GM12864 (cell line): ENCODE measurements around the gene BPIFB3.
"Not testable (repeated sequence)": the region's sequence is repeated elsewhere in the genome, so short reads cannot be mapped to it uniquely, and the experiment has no call there.

Experiments used
- DNase-seq: peaks from one replicate; pipeline ENCODE4 v3.0.0-alpha.2; 2011; ENCODE audit warnings: low read depth
- H3K4me3 ChIP-seq: 2 replicates; pipeline ENCODE4 v1.5.1; 2011; ENCODE audit warnings: mild to moderate bottlenecking, low read depth, low read length, control low read depth
- CTCF ChIP-seq: IDR thresholded peaks from 2 replicates; pipeline ENCODE4 v1.5.1; 2011; ENCODE audit warnings: low read depth, mild to moderate bottlenecking, moderate library complexity, low read length, control low read depth, inconsistent platforms; ENCODE audit errors: missing control alignments

The BPIFB3 gene

GRCh38 chr20:33111306-33111705, 57.6 kb downstream of the BPIFB3 start:
- no peak overlapping the region for H3K4me3 ChIP-seq
- DNase-seq, result no peak
- TF ChIP-seq CTCF, result no peak

DNA sequence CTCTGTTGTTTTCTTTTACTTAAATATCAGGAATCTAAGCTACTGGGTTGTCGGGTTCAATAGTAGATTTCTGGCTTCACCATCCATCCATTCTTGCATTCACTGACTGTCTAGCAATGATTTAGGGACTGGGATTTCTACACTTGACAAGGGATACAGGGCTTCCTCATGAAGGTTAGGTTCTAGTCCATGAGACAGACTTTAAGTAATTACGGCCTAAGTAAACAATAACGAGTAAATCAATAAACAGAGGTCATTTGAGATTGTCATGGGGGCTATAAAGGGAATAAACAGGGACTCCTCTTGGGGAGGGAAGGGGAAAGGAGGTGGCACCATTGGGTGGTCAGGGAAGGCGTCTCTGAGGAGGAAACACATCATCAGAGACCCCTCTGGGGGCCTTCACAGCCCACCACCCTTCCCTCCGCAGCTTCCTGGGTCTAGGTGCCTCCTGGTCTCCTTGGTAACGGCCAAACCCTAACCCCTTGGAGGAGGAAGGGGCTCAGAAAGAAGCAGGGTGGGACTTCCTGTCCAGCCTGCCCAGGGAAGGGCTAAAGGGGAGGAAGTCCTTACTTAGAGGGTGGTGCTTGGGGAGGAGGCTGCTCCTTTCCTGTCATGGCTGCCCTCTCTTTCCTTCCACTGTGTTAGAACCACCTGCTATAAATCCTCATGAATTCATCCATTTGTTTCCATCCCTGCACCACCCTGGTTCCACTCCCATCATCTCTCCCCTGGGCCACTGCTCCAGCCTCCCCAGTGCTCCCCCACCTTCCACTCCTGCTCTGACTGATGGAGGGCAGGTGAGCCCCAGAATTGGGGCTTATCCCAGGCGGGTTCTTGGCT, 59.1 kb downstream of the BPIFB3 start:
- TF ChIP-seq CTCF, result no peak
- no peak overlapping the region for H3K4me3 ChIP-seq
- no peak for DNase-seq

- DNase-seq, result no peak
- no peak for TF ChIP-seq CTCF
- H3K4me3 ChIP-seq, result no peak overlapping the region
Observed at GRCh38 chr20:33113387-33113908, 59.7 kb downstream of the BPIFB3 start.

DNA sequence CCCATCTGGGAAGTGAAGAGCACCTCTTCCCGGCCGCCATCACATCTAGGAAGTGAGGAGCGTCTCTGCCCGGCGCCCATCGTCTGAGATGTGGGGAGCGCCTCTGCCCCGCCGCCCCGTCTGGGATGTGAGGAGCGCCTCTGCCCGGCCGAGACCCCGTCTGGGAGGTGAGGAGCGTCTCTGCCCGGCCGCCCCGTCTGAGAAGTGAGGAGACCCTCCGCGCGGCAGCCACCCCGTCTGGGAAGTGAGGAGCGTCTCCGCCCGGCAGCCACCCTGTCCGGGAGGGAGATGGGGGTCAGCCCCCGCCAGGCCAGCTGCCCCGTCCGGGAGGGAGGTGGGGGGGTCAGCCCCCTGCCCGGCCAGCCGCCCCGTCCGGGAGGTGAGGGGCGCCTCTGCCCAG, 61.8 kb downstream of the BPIFB3 start:
- DNase-seq, H3K4me3 ChIP-seq: not testable (repeated sequence)

DNA sequence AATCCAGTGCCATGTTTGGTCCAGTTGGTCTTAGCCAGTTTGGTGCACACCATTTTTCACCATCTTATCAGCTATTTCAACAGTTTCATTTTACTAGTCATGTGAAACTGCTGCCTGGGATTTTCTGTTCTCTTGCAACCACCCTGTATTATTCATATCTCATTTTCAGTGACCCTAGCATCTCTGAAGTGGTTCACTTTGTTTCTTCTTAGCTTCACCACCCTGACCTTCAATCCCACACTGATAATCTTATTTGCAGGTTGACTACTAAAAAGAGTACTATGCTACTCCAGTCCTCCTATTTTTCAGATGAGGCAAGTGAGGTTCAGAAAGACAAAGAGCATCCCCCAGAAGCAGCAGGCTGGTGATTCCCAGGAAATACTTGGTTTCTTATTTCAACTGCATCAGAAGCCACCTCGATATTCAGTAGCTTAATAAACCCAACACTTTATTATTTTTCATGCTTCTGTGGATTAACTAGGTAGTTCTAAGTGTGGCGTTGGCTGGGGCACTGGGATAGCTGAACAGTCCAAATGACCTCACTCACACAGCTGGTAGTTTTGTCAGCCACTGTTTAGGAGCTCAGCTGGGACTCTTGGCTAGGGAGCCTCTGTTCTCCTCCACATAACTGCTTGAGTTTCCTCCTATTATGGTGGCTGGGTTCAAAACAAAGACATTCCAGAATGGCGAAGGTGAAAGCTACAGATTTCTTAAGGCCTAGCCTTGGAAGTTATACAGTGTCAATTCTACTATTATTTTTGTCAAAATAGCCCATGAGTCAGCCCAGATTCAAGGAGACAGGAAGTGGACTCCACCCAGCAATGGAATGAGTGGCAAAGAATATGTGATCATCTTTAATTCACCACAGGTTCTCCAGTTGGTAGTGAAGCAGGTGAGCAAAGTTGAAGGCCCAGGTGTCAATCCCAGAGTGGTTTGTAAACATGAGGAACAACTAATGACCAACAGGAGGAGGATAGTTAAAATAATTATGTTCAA, 66.3 kb downstream of the BPIFB3 start:
- H3K4me3 ChIP-seq, result no peak overlapping the region
- no peak for TF ChIP-seq CTCF
- peak; percentile 10 for DNase-seq

- no peak overlapping the region for H3K4me3 ChIP-seq
Observed at GRCh38 chr20:33120934-33121333, 67.2 kb downstream of the BPIFB3 start.

GRCh38 chr20:33122297-33122696, 68.6 kb downstream of the BPIFB3 start:
- H3K4me3 ChIP-seq, DNase-seq: not testable (repeated sequence)

More at GRCh38 chr20:33120934-33121333, 67.2 kb downstream of the BPIFB3 start:
- TF ChIP-seq CTCF, result no peak
- no peak for DNase-seq
